CD14-positive monocyte (primary cell): Measurements from ENCODE around the gene SLC22A31. TPM values are rescaled to one million over a fixed set of nuclear protein-coding genes. Genes with fewer than 3 reads are reported as not detected.
"Not testable (repeated sequence)": the region's sequence is repeated elsewhere in the genome, so short reads cannot be mapped to it uniquely, and the experiment has no call there.

ENCODE experiments used
- DNase-seq, 3 donors: peaks; one replicate each; pipeline ENCODE4 v3.0.0-alpha.2; 2011 to 2022
- H2AFZ ChIP-seq: 2 replicates; pipeline ENCODE4 v1.6.0; 2012; ENCODE audit warnings: mild to moderate bottlenecking, low read depth, low read length, inconsistent platforms; ENCODE audit not compliant: insufficient read depth, poor library complexity, severe bottlenecking
- H3K27ac ChIP-seq, 2 donors: 1 replicate in 1 of 2; 2 replicates in 1 of 2; pipeline ENCODE4 v1.5.1; 2012 to 2013; ENCODE audit warnings: low read length in 2 of 2, control low read depth in 1 of 2, inconsistent platforms in 1 of 2, low read depth in 1 of 2, mild to moderate bottlenecking in 1 of 2
- H3K27me3 ChIP-seq, 2 donors: one replicate each; pipeline versions ENCODE4 v1.6.0 to v1.6.1; 2011 to 2013; ENCODE audit warnings: low read length in 2 of 2; ENCODE audit not compliant: control insufficient read depth in 2 of 2, insufficient read depth in 2 of 2
- H3K36me3 ChIP-seq, 2 donors: replicated peaks in 1 of 2; 1 replicate in 1 of 2; 2 replicates in 1 of 2; pipeline versions ENCODE4 v1.5.1 to v1.6.1; 2012 to 2013; ENCODE audit warnings: low read length in 2 of 2, control low read depth in 1 of 2, inconsistent platforms in 1 of 2, mild to moderate bottlenecking in 1 of 2; ENCODE audit not compliant: insufficient read depth in 2 of 2, control insufficient read depth in 1 of 2
- H3K4me1 ChIP-seq, 2 donors: 1 replicate in 1 of 2; 2 replicates in 1 of 2; pipeline versions ENCODE4 v1.5.1 to v1.6.1; 2012 to 2013; ENCODE audit warnings: low read length in 2 of 2, control low read depth in 1 of 2, inconsistent platforms in 1 of 2, mild to moderate bottlenecking in 1 of 2, moderate library complexity in 1 of 2; ENCODE audit not compliant: insufficient read depth in 2 of 2, control insufficient read depth in 1 of 2
- H3K4me2 ChIP-seq: replicated peaks from 2 replicates; pipeline ENCODE3; 2012; ENCODE audit warnings: low read length, moderate library complexity, mild to moderate bottlenecking; ENCODE audit not compliant: poor library complexity, severe bottlenecking; ENCODE audit errors: extremely low read depth
- H3K4me3 ChIP-seq, 3 experiments: fragments of 200-600 bp in 1 of 3; sonication (generic) in 1 of 3; replicated peaks in 1 of 3; 1 replicate in 2 of 3; 2 replicates in 1 of 3; pipeline ENCODE4 v1.5.1; 2011 to 2013; ENCODE audit warnings: low read length in 3 of 3, mild to moderate bottlenecking in 3 of 3, control low read depth in 2 of 3, low read depth in 2 of 3, inconsistent platforms in 1 of 3, moderate library complexity in 1 of 3
- H3K79me2 ChIP-seq: 2 replicates; pipeline ENCODE4 v1.6.0; 2012; ENCODE audit warnings: mild to moderate bottlenecking, control low read depth, inconsistent platforms, low read length, moderate library complexity; ENCODE audit not compliant: insufficient read depth
- H3K9ac ChIP-seq: 2 replicates; pipeline ENCODE4 v1.6.0; 2017; ENCODE audit warnings: low read length, mild to moderate bottlenecking; ENCODE audit not compliant: insufficient read depth, poor library complexity, severe bottlenecking
- H3K9me3 ChIP-seq, 2 donors: replicated peaks in 1 of 2; 1 replicate in 1 of 2; 2 replicates in 1 of 2; pipeline versions ENCODE4 v1.5.1 to v1.6.1; 2012 to 2013; ENCODE audit warnings: low read length in 2 of 2, control low read depth in 1 of 2; ENCODE audit not compliant: control insufficient read depth in 1 of 2, insufficient read depth in 1 of 2
- H4K20me1 ChIP-seq: 2 replicates; pipeline ENCODE4 v1.6.0; 2012; ENCODE audit warnings: mild to moderate bottlenecking, low read length, control low read depth, moderate library complexity; ENCODE audit not compliant: insufficient read depth
- H3K27ac Mint-ChIP-seq, 7 donors: one replicate each; pipeline ENCODE4 v1.8.0; 2020; ENCODE audit warnings: mild to moderate bottlenecking in 7 of 7, mixed read lengths in 7 of 7, moderate library complexity in 6 of 7, inconsistent platforms in 2 of 7
- H3K27me3 Mint-ChIP-seq, 3 donors: one replicate each; pipeline ENCODE4 v1.8.0; 2021 to 2022; ENCODE audit warnings: low read depth in 3 of 3, mild to moderate bottlenecking in 3 of 3, mixed read lengths in 3 of 3, moderate library complexity in 3 of 3, inconsistent platforms in 1 of 3
- H3K36me3 Mint-ChIP-seq, 2 donors: one replicate each; pipeline ENCODE4 v1.8.0; 2020; ENCODE audit warnings: mixed read lengths in 2 of 2, inconsistent platforms in 1 of 2, mild to moderate bottlenecking in 1 of 2
- H3K4me1 Mint-ChIP-seq: one replicate; pipeline ENCODE4 v1.8.0; 2020; ENCODE audit warnings: mild to moderate bottlenecking, mixed read lengths
- H3K4me3 Mint-ChIP-seq, 2 donors: one replicate each; pipeline ENCODE4 v1.8.0; 2020; ENCODE audit warnings: mild to moderate bottlenecking in 2 of 2, mixed read lengths in 2 of 2, moderate library complexity in 1 of 2
- H3K9me3 Mint-ChIP-seq, 7 donors: one replicate each; pipeline ENCODE4 v1.8.0; 2020 to 2022; ENCODE audit warnings: mixed read lengths in 7 of 7, mild to moderate bottlenecking in 6 of 7, moderate library complexity in 6 of 7, inconsistent platforms in 2 of 7
- CTCF ChIP-seq: fragments of 200-600 bp; IDR thresholded peaks from one replicate; pipeline ENCODE4 v1.8.0; 2022; ENCODE audit warnings: antibody characterized with exemption, mild to moderate bottlenecking
- WGBS: methylation state at CpG from one replicate; pipeline ENCODE4 v1.1.5; 2013; ENCODE audit warnings: missing lambda C conversion rate; ENCODE audit not compliant: insufficient coverage; 5-methylcytosine and 5-hydroxymethylcytosine counted together
- intact Hi-C, 2 donors: fragments of 100-400 bp; cut with micrococcal nuclease; formaldehyde crosslinking; loops; one replicate each; pipeline versions ENCODE4 v1.15.0 to v1.15.1; 2023
- polyA plus RNA-seq, 3 donors: library from polyadenylated mRNA; depleted of rRNA in 1 of 3; unstranded in 2 of 3; stranded (reverse) in 1 of 3; fragments of 300-500 nt in 2 of 3; fragments of >200 nt in 1 of 3; fragmentation: Illumina TruSeq in 2 of 3; gene quantifications; 1 replicate in 2 of 3; 2 replicates in 1 of 3; pipeline ENCODE4 v1.2.3, GENCODE V29; 2012 to 2021

SLC22A31 gene
- polyA plus RNA-seq, 3 donors = 0.29 TPM; not detected in 2

- Mint-ChIP-seq H3K27ac (peak overlapping the region in 2 of 7 donors; percentile 20 to 80), H3K9me3 (peaks cover 0 to 4% (median 0%) of the 10 kb centered on the region in 7 donors), H3K4me3 (peak overlapping the region in 1 of 2 donors; percentile 40), H3K4me1 (no peaks in the 10 kb centered on the region), H3K36me3 (no peaks in the 10 kb centered on the region), H3K27me3 (peaks cover 17 to 34% (median 24%) of the 10 kb centered on the region in 3 donors)
- no peak for TF ChIP-seq CTCF
- no peaks in the 10 kb centered on the region for H4K20me1 ChIP-seq
- WGBS = 64% methylated on average over 24 of the region's 28 CpGs
- H3K4me2 ChIP-seq = no peak overlapping the region
- DNase-seq = no peak
- intact Hi-C loops = loop anchor here (5.0 to 10.0 kb wide), 2 partner anchors 86 to 738 kb away; partner anchors contain the start of gene ZFPM1 (in 1 of the 2)
- no peaks in the 10 kb centered on the region for H3K79me2 ChIP-seq
- no peak overlapping the region for H3K4me3 ChIP-seq
- no peak overlapping the region for H2AFZ ChIP-seq
- no peaks in the 10 kb centered on the region for H3K9me3 ChIP-seq
- no peak overlapping the region for H3K9ac ChIP-seq
- no peak overlapping the region for H3K27ac ChIP-seq
- H3K36me3 ChIP-seq = no peaks in the 10 kb centered on the region
- peaks cover 0 to 16% of the 10 kb centered on the region in 2 donors for H3K27me3 ChIP-seq
- peaks cover 5 to 8% of the 10 kb centered on the region in 2 donors for H3K4me1 ChIP-seq
Observed at GRCh38 chr16:89190150-89190958, 10.0 kb downstream of the SLC22A31 start.

- peaks cover 14 to 30% (median 22%) of the 10 kb centered on the region in 3 donors for H3K27me3 Mint-ChIP-seq
- Histone ChIP-seq H3K9me3 (no peaks in the 10 kb centered on the region), H3K27me3 (peaks cover 0 to 11% of the 10 kb centered on the region in 2 donors), H3K36me3 (no peaks in the 10 kb centered on the region), H3K4me2 (no peak overlapping the region), H3K9ac (no peak overlapping the region), H3K4me3 (no peak overlapping the region), H3K27ac (no peak overlapping the region), H3K4me1 (peaks cover 5 to 8% of the 10 kb centered on the region in 2 donors), H2AFZ (no peak overlapping the region), H4K20me1 (no peaks in the 10 kb centered on the region), H3K79me2 (no peaks in the 10 kb centered on the region)
- no peak overlapping the region for H3K4me3 Mint-ChIP-seq
- peaks cover 0 to 4% (median 0%) of the 10 kb centered on the region in 7 donors for H3K9me3 Mint-ChIP-seq
- no peak for TF ChIP-seq CTCF
- no peak for DNase-seq
- intact Hi-C loops = loop anchor here (5.0 to 10.0 kb wide), 2 partner anchors 85 to 737 kb away; partner anchors contain the start of gene ZFPM1 (in 1 of the 2)
- no peaks in the 10 kb centered on the region for H3K4me1 Mint-ChIP-seq
- 64% methylated on average over 10 of the region's 14 CpGs for WGBS
- H3K36me3 Mint-ChIP-seq = no peaks in the 10 kb centered on the region
- peak overlapping the region in 2 of 7 donors; percentile 16 to 43 for H3K27ac Mint-ChIP-seq
Observed at GRCh38 chr16:89189358-89190025, 10.8 kb downstream of the SLC22A31 start.

- DNase-seq, H2AFZ ChIP-seq, H3K36me3 Mint-ChIP-seq, H3K36me3 ChIP-seq, H3K9ac ChIP-seq, H4K20me1 ChIP-seq, H3K4me1 Mint-ChIP-seq, H3K4me2 ChIP-seq, H3K9me3 ChIP-seq, H3K4me3 Mint-ChIP-seq, H3K9me3 Mint-ChIP-seq, H3K4me3 ChIP-seq, H3K27ac ChIP-seq, H3K27me3 ChIP-seq, intact Hi-C loops, H3K79me2 ChIP-seq, H3K4me1 ChIP-seq: not testable (repeated sequence)
- peaks cover 9 to 24% (median 16%) of the 10 kb centered on the region in 3 donors for H3K27me3 Mint-ChIP-seq
- 89% methylated on average over 23 of the region's 25 CpGs for WGBS
- H3K27ac Mint-ChIP-seq = peak overlapping the region in 2 of 7 donors; percentile 35 to 43
Observed at GRCh38 chr16:89188471-89189357, 11.6 kb downstream of the SLC22A31 start.
